Activated CD8-positive, alpha-beta T cell treated with anti-CD3 and anti-CD28 coated beads for 36 hours (primary cell): Measurements from ENCODE around the gene BTNL3. TPM values are rescaled to one million over a fixed set of nuclear protein-coding genes. Genes with fewer than 3 reads are reported as not detected.

Experiments
- ATAC-seq: fragments of 200-7000 bp; cut with Tn5 transposase; one replicate; pipeline ENCODE4 v1.10.0; 2021; ENCODE audit warnings: mild to moderate bottlenecking, moderate library complexity
- CTCF ChIA-PET: fragments of 350-600 bp; sonication (Branson Sonifier 250); formaldehyde crosslinking; loops from one replicate; lab custom pipeline; 2021; ENCODE audit warnings: antibody characterized with exemption; lab: Charles Lee
- POLR2A ChIA-PET: fragments of 350-600 bp; sonication (Branson Sonifier 250); formaldehyde crosslinking; loops from one replicate; lab custom pipeline; 2021; ENCODE audit warnings: antibody characterized with exemption; lab: Charles Lee
- DNase-seq: peaks from one replicate; pipeline ENCODE4 v3.0.0-alpha.2; 2020
- H3K27ac Mint-ChIP-seq: one replicate; pipeline ENCODE4 v1.8.0; 2021; ENCODE audit warnings: mild to moderate bottlenecking, mixed read lengths
- H3K27me3 Mint-ChIP-seq: one replicate; pipeline ENCODE4 v1.8.0; 2021; ENCODE audit warnings: mixed read lengths
- H3K36me3 Mint-ChIP-seq: one replicate; pipeline ENCODE4 v1.8.0; 2021; ENCODE audit warnings: low read depth, mixed read lengths
- H3K4me1 Mint-ChIP-seq: one replicate; pipeline ENCODE4 v1.8.0; 2021; ENCODE audit warnings: low read depth, mixed read lengths
- H3K4me3 Mint-ChIP-seq: one replicate; pipeline ENCODE4 v1.8.0; 2021; ENCODE audit warnings: mild to moderate bottlenecking, moderate library complexity, mixed read lengths
- H3K9me3 Mint-ChIP-seq: one replicate; pipeline ENCODE4 v1.8.0; 2021; ENCODE audit warnings: mixed read lengths
- CTCF ChIP-seq: fragments of 200-600 bp; IDR thresholded peaks from one replicate; pipeline ENCODE4 v1.8.0; 2022; ENCODE audit warnings: antibody characterized with exemption, mild to moderate bottlenecking
- intact Hi-C: fragments of 100-400 bp; cut with micrococcal nuclease; formaldehyde crosslinking; loops from one replicate; pipeline ENCODE4 v1.10.0; 2022
- total RNA-seq, 2 experiments: library from RNA; stranded (reverse); gene quantifications; one replicate each; pipeline ENCODE4 v1.2.3, GENCODE V29; 2021

The BTNL3 gene
- total RNA-seq, 2 experiments from 2014 or later, result not detected

DNA sequence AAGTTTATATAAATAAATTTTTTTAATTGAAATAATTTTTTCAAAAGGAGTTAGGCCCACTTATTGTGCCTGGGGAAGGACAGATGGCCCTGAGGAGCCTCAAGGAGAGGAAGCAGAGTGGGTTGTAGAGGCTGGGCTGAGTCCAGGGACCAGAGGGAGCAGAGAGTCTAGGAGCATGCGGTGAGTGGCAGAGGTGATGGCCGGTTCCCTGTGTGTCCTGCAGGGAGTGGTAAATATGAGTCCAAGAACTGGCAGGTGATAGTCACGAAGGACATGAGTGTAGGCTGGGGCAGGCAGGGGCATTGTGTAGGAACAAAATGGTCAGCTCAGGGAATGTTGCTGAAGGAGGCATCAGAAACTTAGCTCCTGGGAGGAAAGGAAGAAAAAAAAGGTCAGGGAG is 43.1 kb downstream of the BTNL3 start:
- TF ChIP-seq CTCF, result no peak
- Mint-ChIP-seq H3K4me1 (no peaks in the 10 kb centered on the region), H3K27me3 (peaks cover 12% of the 10 kb centered on the region), H3K9me3 (no peaks in the 10 kb centered on the region), H3K36me3 (no peaks in the 10 kb centered on the region), H3K4me3 (no peak overlapping the region), H3K27ac (no peak overlapping the region)
- no peak for DNase-seq
- ChIA-PET POLR2A (no interaction called here), CTCF (no interaction called here)
- ATAC-seq, result no peak
- intact Hi-C loops, result no loop called here

GRCh38 chr5:181035991-181036815 is 47.6 kb downstream of the BTNL3 start:
- ATAC-seq (no peak), DNase-seq (no peak)
- Mint-ChIP-seq H3K9me3 (no peaks in the 10 kb centered on the region), H3K27me3 (peaks cover 14% of the 10 kb centered on the region), H3K36me3 (no peaks in the 10 kb centered on the region), H3K4me3 (no peak overlapping the region), H3K27ac (no peak overlapping the region), H3K4me1 (no peaks in the 10 kb centered on the region)
- ChIA-PET CTCF (no interaction called here), POLR2A (no interaction called here)
- intact Hi-C loops, result no loop called here
- no peak for TF ChIP-seq CTCF

DNA sequence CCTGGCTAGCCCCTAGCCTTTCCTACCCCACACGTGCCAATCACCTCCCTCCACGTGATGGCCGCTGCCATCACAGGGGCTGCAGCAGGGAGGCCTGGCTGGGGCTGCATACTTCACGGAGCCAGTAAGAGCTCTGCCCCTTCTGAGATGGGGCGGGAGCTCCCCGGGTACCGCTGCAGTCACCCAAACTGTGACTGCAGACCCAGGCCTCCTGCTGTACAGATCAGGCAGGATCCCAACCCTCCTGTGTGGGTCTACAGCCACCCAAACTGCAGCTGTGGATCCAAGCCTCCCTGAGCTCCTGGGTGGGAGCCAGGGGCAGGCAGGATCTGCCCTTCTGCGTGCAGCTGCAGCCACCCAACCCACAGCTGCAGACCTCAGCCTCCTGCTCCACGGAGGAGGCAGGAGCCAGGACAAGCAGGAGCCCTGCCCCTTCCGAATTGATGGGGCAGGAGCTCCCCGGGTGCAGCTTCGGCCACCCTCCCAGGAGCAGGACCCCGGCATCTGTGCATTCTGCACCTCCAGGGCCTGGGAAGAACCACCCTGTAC is 48.2 kb downstream of the BTNL3 start:
- H3K27me3 Mint-ChIP-seq, result peaks cover 15% of the 10 kb centered on the region
- no peak for TF ChIP-seq CTCF
- DNase-seq, result no peak
- no peak overlapping the region for H3K27ac Mint-ChIP-seq
- no peak for ATAC-seq
- ChIA-PET CTCF (interaction anchor here (0.9 kb wide), 1 partner anchor 28 kb away, joined by 3 read pairs; no protein-coding TSS in a partner anchor), POLR2A (no interaction called here)
- intact Hi-C loops, result no loop called here
- no peaks in the 10 kb centered on the region for H3K4me1 Mint-ChIP-seq
- H3K4me3 Mint-ChIP-seq, result no peak overlapping the region
- H3K9me3 Mint-ChIP-seq, result no peaks in the 10 kb centered on the region
- no peaks in the 10 kb centered on the region for H3K36me3 Mint-ChIP-seq

GRCh38 chr5:181037365-181037861 is 48.8 kb downstream of the BTNL3 start:
- no peak overlapping the region for H3K27ac Mint-ChIP-seq
- ChIA-PET POLR2A (no interaction called here), CTCF (interaction anchor here (0.9 kb wide), 1 partner anchor 27 kb away, joined by 3 read pairs; no protein-coding TSS in a partner anchor)
- no peaks in the 10 kb centered on the region for H3K9me3 Mint-ChIP-seq
- no peak for DNase-seq
- intact Hi-C loops, result no loop called here
- H3K4me3 Mint-ChIP-seq, result no peak overlapping the region
- H3K27me3 Mint-ChIP-seq, result peaks cover 18% of the 10 kb centered on the region
- H3K4me1 Mint-ChIP-seq, result no peaks in the 10 kb centered on the region
- TF ChIP-seq CTCF, result no peak
- ATAC-seq, result peak; percentile 56
- H3K36me3 Mint-ChIP-seq, result no peaks in the 10 kb centered on the region

DNA sequence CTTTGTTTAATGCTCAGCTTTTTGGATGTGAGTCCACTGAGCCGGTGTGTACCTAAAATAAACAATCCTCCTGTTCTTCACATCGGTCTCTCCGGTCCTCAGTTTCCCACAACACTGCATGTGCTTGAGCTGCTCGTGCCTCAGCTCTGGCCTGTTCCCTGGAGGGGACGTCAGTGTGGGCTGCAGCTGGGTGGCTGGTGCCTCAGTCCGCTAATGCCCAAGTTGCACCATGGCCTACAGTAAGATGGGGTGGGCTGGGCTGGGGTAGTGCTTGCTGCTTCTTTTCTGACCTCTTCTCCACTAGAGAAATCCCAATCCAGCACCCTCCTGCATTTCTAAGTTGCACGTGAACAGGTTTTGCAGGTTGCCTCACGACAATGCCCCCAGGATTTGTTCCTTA is 50.8 kb downstream of the BTNL3 start:
- H3K4me1 Mint-ChIP-seq, result no peaks in the 10 kb centered on the region
- H3K4me3 Mint-ChIP-seq, result no peak overlapping the region
- ChIA-PET CTCF (no interaction called here), POLR2A (no interaction called here)
- no peak for TF ChIP-seq CTCF
- ATAC-seq, result no peak
- no peaks in the 10 kb centered on the region for H3K9me3 Mint-ChIP-seq
- peaks cover 32% of the 10 kb centered on the region for H3K27me3 Mint-ChIP-seq
- H3K27ac Mint-ChIP-seq, result no peak overlapping the region
- DNase-seq, result no peak
- no peaks in the 10 kb centered on the region for H3K36me3 Mint-ChIP-seq
- intact Hi-C loops, result no loop called here
